HG02623 (cell line): ENCODE results near the gene TMEM248.
"Not testable (repeated sequence)": the region's sequence is repeated elsewhere in the genome, so short reads cannot be mapped to it uniquely, and the experiment has no call there.

Experiments
- ATAC-seq: cut with Tn5 transposase; IDR thresholded peaks from one replicate; pipeline ENCODE4 v1.9.1; 2021; ENCODE audit warnings: moderate library complexity; ENCODE audit not compliant: unreplicated experiment

Gene TMEM248

DNA sequence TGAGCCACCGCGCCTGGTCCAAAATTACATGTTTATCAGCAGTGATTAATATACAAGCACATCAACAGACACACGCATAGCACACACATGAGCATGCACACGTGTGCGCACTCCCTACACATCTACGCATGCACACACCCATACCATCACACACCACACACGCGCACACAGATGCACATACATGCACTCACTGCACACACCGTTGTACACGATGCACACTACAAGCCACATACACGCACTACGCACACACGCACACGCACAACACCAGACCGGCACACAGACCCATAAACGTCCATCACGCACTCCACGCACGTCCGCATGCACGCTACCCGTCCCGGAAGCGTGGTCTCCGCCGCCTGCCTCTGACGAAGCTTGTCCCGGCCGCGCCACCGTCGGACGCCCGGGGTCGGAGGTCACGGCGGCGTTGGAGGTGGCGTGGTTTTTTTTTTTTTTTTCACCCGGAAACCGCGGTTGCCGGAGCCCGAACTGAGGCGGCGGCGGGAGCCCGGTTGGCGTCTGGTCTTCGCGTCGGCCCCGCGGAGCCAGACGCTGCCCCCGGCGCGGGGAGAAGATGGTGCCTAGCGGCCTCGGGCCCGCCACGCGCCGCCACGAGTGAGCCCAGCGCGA lies at the start of gene TMEM248:
TMEM248 (plus strand) TSS at position 457 of the 627 bp plus-strand sequence. CDS start 20,641 bp downstream, outside the sequence.
- ATAC-seq = peak; percentile 78

DNA sequence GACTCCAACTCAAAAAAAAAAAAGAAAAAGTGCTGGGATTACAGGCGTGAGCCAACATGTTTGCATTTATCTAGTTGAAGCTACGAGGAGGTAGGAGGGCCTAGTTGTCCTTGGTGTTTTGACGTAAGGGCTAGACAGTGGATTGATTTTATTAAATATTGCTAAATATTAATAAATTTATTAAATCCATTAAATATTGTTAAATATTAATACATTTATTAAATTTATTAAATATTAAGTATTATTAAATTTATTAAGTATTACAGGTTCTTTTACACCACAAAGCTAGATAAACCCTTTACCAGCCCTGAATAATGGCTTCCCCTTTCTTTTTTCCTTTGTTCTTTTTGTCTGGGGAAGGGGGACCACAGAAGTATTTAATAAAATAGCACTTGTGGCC lies 47.5 kb upstream of the TMEM248 start:
- ATAC-seq = no peak

DNA sequence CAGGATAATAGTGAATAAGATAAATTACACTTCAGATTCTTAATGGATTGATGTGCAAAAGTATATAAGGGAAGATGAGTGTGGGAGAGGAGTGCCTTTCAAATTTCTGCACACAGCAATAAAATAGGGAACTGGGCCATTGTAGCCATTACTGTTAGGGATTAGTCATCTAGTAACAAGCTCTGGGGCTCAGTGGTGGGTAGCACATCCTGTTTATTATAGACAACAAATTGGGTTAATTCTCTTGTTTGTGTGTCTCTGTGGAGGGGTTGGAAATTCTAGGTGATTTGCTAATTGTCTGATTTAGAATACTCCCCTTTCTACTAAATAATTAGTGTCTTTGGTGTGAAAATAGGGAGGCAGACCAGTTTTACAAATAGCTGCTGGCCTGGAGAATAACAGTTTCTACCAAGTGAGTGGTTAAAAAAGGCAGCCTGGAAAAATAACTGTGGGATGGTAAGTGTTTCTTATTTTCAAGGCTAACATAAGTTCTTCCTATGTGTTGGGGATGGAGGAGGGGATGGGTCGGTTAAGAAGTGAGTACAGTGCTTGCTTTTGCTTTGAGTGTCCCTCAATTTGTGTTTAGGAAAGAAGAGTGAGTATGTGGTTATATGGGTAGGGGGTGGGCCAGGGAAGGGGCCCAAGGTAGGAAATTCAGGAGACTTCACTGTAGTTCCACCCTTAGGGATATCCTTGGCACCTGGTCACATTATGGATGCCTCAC lies 43.3 kb upstream of the TMEM248 start:
- ATAC-seq = peak; percentile 93

GRCh38 chr7:66878301-66878685 lies 42.7 kb upstream of the TMEM248 start:
- not testable (repeated sequence) for ATAC-seq

GRCh38 chr7:66880053-66880452 lies 41.0 kb upstream of the TMEM248 start:
- ATAC-seq = no peak

DNA sequence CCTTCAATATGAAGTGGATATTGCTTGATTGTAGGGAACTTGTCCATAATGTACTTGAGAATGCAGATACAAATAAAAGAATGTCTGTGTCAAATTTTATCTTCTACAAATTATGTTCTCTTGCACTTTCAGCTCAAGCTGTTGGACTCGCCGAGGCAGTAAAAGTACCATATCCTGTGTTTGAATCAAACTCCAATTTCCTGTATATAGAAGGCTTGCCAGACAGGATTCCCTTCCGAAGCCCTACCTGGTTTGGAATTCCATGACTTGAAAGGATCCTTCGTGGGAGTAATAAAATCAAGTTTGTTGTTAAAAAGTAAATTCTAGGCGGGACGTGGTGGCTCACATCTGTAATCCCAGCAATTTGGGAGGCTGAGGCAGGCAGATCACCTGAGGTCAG lies 40.4 kb upstream of the TMEM248 start:
- ATAC-seq = not testable (repeated sequence)

DNA sequence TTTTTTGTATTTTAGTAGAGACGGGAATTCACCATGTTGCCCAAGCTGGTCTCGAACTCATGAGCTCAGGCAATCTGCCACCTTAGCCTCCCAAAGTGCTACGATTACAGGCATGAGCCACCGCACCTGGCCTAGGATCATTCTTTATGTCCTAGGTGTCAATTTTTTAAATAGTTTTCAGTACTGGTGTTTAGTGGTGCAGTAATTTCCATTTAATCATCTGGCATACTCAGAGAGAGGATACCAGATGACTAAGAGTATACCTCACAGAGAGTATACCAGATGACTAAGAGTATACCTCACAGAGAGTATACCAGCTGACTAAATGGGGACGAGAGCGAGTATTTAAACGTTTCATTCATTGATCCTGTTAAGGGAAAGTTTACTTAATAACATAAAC lies 37.3 kb upstream of the TMEM248 start:
- no peak for ATAC-seq

DNA sequence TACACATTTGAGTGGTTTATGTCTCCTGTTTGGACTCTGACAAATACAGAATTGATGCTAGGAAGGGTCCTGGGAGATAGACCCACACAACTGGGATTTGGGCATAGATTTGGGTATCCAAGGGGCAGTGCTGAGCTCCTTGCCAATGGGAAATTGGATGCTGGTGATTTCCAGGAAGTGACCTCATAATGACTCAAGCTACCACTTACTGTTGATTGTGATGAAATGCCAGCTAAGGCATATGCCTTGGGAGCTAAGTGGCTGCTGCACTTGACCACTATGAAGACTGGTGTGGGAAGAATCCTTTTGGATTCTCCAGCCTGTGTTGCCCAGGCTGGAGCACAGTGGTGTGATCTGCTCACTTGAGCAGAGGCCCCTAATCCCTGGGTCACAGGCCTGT lies 36.5 kb upstream of the TMEM248 start:
- not testable (repeated sequence) for ATAC-seq

- peak; percentile 68 for ATAC-seq
Observed at GRCh38 chr7:66886152-66886551, 34.9 kb upstream of the TMEM248 start.

DNA sequence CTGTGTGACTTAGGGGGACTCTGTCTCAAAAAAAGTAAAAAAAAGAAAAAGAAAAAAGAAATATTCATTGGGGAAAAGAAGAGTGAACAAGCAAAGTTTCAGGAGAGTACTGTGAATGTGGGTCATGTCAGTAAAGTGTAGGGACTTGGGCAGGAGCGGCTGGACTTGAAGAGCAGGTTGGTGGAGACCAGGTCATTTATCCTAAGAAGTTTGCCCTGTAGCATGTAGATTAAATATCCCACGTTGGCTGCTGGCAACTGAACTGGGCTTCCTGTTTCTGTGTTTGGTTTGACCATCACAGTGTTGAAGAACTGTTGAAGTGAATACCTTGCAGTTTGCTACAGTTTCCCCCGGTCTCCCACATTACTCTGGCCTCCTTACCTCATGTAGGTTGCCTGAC lies 32.8 kb upstream of the TMEM248 start:
- not testable (repeated sequence) for ATAC-seq

DNA sequence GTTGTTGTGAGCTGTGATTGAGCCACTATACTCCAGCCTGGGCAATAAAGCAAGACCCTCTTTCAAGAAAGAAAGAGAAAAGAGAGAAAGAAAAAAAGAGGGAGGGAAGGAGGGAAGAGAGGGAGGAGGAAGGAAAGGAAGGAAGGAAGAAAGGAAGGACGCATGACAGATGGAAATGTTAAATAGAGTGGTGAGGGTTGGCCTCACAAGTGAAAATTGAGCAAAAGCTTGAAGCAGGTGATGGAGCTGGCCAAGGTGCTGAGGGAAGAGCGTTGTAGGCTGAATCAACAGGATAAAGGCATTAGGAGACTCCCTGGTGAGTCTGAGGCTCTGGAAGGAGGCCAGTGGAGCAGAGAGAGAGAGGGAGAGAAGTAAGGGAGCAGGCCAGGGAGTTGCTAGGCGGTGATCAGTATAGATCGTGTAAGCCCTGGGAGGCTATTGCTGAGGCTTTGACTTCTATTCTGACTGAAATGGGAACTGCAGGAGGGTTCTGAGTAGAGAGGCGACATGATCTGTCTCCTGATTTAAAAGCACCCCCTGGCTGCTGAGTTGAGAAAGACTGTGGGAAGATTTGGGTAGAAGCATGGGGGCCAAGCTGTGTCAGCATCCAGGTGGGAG lies 26.5 kb upstream of the TMEM248 start:
- ATAC-seq = no peak

- no peak for ATAC-seq
Observed at GRCh38 chr7:66896441-66896840, 24.6 kb upstream of the TMEM248 start.

DNA sequence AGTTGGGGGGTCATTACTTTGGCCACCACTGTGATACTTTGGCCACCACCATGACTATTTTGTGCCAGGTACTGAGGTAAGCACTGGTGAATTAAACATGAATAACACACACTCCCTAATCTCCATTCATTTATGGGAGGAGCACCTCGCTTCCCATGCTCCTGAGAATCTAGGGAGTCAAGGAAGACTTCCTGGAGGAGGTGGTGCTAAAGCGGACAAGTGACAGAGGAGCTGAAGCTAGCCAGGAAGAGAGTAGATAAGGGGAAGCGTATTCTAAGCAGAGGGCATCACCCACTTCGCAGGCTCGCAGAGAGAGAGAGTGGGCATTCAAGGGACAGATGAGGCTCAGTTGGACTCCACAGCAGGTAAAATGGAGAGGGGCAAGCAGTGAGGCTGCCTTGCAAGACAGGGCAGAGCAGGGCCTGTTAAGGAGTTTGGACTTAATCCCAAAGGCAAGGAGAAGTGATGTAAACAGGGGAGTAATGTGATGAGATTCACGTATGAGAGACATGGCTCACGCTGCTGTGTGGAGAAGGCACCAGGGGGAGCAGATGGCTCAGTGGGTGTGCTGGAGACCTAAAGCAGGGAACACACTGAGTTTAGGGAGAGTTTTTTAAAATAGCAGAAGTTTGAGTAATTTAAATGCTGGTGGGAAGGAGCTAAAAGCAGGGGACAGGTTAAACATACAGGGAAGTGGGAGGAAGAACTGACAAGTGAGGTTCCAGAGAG lies 21.3 kb upstream of the TMEM248 start:
- ATAC-seq = no peak

DNA sequence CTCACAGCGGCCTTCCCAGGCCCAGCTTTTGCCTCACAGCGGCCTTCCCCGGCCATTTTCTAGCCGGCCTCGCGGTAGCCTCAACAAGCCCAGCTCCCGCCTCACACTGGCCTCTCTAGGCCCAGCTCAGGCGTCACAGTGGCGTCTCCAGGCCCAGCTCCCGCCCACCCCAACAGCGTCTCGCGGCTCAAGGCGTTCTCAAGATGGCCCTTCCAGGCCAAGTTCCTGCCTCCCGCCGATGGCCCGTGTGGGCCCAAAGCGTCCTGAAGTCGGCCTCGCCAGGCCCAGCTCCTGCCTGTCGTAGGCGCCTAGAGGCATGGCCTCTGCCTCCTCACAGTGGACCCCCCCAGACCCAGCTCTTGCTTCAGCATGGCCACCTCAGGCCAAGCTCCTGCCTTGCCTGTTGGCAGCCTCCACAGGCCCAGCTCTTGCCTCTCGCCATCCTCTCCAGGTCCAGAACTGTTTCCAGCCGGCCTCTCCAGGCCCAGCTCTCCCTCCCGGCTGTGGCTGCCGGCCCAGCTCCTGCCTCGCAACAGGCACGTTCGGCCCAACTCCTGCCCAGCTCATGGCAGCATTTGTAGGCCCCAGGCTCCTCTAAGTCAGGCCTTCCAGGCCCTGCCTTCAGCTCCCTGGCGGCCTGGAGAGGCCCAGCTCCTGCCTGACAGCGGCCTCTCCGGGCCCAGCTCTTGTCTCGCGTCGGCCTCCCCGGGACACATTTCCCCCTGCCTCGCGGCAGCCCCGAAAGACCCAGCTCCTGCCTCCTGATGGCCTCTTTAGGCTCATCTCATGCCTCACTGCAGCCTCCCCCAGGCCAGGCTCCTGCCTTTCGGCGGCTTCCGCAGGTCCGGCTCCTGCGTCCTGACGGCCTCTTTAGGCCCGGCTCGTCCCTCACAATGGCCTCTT lies 18.8 kb upstream of the TMEM248 start:
- no peak for ATAC-seq

DNA sequence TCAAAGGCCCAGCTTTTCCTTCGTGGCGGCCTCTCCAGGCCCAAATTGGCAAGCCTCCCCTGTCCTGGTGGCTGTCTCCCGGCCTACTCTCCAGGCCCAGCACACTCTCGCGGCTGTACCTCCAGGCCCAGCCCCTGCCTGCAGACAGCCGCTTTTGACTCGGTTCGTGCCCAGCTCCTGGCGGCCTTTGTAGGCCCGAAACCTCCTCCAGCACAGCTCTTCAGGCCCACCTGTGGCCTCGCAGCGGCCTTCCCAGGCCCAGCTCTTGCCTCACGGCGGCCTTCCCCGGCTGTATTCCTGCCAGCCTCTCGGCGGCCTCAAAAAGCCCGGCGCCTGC lies 18.2 kb upstream of the TMEM248 start:
- ATAC-seq = no peak

- no peak for ATAC-seq
Observed at GRCh38 chr7:66903360-66904062, 17.5 kb upstream of the TMEM248 start.

DNA sequence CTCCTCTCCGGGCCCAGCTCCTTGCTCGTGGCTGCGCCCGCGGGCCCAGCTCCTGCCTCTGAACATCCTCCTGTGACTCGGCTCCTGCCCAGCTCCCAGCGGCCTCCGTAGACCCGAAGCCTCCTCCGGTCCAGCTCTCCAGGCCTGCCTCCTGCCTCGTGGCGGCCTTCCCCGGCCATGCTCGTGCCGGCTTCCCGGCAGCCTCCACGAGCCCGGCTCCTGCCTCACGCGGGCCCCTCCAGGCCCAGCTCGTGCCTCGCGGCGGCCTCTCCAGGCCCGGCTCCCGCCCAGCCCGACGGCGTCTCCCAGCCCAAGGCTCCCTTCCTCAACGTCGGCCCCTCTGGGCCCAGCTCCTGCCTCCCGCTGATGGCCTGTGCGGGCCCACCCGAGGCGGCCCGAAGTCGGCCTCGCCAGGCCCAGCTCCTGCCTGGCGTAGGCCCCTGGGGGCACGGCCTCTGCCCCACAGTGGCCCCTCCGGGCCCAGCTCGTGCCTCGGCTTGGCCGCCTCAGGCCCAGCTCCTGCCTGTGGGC lies 16.9 kb upstream of the TMEM248 start:
- no peak for ATAC-seq

DNA sequence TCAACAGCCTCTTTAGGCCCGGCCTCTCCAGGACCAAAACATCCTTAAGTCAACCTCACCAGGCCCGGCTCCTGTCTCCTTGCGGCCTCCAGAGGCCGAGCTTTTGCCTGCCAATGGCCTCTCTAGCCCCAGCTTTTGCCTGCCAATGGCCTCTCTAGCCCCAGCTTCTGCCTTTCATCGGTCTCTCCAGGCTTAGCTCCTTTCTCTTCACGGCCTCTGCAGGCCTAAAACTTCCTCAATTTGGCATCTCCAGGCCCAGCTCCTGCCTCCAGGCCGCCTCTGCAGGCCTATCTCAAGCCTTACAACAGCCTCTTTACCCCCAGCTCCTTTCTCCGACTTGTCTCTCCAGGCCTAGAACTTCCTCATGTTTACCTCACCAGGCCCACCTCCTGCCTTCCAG lies 15.7 kb upstream of the TMEM248 start:
- ATAC-seq = no peak

- no peak for ATAC-seq
Observed at GRCh38 chr7:66905689-66906088, 15.3 kb upstream of the TMEM248 start.

DNA sequence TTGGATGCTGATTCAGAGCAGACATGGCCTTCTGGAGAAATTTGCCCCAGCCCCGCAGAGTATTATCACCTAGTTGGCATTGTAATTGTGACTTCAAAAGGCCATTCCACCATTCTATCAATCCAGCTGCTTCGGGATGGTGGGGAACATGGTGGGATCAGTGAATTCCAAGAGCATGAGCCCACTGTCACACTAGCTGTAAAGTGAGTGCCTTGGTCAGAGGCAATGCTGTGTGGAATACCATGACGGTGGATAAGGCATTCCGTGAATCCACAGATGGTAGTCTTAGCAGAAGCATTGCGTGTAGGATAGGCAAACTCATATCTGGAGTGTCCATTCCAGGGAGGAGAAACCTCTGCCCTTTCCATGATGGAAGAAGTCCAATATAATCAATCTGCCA lies 13.3 kb upstream of the TMEM248 start:
- ATAC-seq = no peak
